T-helper 2 cell treated with Interferon-gamma antibody and Interleukin-4, amounts not matched to agents 100 ng/mL and 5 ng/mL, for 36 hours (primary cell): ENCODE measurements around the gene TENM4. TPM values are rescaled to one million over a fixed set of nuclear protein-coding genes. Genes with fewer than 3 reads are reported as not detected.

Experiments
- intact Hi-C: fragments of 100-400 bp; cut with micrococcal nuclease; formaldehyde crosslinking; loops from one replicate; pipeline ENCODE4 v1.15.1; 2023
- total RNA-seq: library from RNA; stranded (reverse); gene quantifications from 2 replicates; pipeline ENCODE4 v1.2.3, GENCODE V29; 2022

Gene TENM4
- total RNA-seq, 1 donor from 2014 or later = not detected

DNA sequence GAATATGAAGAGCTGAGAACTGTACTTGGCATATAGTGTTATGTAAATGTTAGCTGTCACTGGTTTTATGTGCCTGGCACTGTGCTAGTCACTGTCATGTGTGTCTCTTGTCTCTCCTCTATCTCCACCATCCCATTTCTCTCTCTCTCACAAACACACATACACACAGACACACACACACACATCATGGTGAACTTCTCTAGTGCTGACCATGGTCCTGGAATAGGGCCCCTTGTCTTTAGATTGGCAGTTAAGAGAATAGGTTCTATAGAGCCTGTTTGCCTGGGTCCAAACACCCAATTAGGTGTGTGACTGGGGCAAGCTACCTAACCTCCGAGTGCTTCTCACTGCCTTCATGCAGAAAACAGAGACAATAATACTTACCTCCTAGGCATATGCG, 756.5 kb downstream of the TENM4 start:
- intact Hi-C loops = no loop called here

DNA sequence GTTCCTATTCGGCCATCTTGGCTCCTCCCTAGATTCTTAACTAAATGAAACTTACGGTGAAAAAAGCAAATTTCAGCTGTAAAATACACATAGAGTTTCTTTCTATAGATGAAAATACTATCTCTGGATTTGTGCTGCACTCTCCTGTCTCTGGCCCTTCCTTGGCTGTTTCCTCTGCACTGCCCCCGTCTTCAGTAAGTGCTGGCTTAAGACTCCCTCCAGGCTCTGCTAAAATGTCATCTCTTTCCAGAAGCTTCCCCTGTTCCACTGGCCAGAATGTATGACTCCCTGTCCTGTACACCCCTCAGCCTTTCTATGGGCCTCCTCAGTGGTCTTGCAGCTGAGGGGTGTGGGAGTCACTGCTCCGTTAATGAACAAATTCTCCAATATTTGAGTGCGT, 757.1 kb downstream of the TENM4 start:
- intact Hi-C loops = no loop called here

DNA sequence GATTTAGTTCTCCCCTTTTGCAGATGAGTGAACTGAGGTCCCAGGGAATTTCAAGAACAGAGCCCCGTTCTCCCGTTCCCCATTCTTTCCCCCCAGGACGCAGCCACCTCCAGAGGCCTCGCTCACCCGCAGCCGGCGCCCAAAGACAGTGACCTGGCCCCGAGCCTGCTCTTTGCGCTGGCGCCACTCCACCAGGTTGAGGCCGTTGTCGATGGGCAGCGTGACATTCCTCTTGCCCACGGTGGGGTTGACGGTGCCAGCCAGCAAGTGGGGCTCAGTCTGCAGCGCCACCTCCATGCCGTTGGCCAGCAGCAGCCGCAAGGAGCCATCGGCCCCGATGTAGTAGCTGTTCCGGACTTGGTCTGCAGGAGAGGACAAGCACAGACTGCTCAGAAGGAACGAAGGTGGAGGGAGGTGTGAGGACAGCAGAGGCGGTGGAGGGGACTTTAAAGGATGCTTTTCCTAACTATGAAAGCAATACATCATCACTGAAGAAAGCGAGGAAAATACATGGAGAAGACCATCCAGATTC, 764.7 kb downstream of the TENM4 start:
- intact Hi-C loops = no loop called here

DNA sequence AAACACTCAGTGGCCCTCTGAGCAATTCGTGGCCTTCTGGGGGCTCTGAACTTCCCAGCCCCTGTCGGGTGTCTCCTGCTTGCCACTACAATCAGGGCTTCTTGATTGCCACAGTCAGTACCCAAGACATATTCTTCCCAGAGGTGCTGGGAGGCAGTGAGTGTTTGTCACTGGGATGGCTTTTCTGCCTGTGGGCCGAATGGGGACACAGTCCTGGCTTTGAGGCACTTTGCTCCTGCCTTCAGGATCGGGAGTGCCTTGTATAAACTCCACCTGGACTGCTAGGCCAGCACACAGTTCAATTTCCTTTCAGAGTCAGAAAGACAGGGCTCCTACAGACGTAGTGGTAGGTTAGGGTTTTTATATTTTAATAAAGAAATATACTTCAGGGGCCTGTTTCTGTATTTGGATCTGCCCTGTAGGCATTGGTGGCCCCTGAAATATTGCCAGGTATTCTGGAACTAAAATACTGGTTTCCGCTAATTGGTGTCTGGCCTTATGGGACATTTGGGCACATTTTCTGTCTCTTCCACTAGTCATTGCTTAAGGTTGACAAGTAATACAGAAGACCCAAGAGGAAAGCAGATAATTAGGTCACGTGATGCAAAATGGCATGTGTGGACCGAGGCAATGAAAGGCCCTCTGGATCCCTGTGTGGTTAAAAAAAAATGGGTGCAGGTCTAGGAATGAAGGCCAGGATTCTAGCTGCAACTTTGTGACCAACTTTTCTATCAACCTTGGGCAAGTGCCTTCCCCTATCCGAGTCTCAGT, 767.8 kb downstream of the TENM4 start:
- intact Hi-C loops = no loop called here

DNA sequence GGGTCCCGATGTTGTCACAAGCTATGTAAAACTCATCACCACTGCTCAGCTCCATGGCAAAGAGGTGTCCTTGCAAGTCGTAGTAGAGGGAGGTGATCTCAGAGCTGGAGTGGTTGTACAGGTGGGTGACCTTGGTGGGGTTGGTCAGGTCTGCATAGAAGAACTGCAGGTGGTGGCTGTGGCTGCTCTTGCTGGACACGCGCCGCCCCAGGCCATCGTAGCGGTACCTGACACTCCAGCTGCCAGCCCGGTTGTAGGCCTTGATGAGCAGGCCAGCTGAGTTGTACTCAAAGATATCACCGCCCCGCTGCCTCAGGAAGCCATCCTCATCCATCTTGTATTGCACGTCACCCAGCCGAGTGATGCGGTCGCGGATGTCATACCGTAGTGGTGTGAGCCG, 771.6 kb downstream of the TENM4 start:
- intact Hi-C loops = no loop called here

DNA sequence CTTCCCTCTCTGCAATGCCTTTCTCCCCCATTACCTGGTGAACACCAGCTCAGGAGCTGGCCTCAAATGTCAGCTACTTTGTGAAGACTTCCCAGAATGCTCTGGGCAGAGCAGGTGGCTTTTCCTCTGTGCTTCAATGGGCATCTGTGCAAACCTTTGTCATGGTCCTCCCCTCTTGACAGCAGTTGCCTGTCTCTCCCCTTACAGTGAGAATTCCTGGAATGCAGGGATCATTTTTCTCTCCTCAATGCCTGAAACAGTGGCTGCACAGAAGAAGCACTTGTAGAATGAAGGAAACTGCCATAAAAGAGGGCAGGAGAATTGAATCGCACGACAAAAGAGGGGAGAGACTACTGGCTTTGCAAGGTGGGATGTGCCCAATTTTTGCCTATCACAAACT, 773.4 kb downstream of the TENM4 start:
- intact Hi-C loops = no loop called here

DNA sequence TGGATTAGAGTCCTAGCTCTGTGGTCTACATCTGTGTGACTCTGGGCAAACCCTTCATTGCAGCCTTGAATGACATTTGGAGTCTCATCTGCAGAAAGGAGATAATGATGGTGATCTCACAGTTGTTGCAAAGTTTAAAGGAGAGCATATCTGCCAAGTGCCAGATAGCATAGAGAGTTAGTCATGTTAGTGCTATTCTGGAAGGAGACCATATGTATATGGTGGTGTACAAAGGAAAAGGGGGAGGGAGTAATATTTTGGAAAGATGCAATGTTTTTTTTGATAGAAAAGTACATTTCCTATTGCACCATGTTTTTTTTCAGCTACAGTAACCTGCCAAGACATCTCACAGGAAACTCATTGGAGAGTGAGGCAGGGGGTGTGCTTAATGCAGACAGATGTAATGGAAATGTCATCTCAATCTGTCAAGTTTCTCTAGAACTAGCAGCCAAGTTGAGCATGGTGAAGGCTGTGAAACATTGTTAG, 774.1 kb downstream of the TENM4 start:
- intact Hi-C loops = no loop called here

DNA sequence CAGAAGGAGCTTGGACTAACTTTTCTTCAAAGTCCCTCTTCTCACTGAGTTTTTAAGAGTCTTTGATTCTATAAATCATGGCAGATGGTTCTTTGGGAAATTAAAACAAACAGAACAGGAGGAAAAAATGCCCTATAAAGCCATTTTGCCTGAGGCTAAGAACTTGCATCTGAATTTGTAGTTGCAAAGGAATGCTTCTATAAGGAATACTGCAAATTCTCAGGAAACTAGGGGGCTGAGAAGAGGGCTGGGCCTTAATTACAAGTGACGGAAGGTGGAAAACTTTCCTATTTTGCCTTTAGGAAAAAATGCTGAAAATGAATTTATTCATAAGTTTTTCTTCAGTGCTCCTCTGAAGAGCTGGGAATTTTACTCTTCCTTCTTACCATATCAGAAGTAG, 776.2 kb downstream of the TENM4 start:
- intact Hi-C loops = no loop called here

DNA sequence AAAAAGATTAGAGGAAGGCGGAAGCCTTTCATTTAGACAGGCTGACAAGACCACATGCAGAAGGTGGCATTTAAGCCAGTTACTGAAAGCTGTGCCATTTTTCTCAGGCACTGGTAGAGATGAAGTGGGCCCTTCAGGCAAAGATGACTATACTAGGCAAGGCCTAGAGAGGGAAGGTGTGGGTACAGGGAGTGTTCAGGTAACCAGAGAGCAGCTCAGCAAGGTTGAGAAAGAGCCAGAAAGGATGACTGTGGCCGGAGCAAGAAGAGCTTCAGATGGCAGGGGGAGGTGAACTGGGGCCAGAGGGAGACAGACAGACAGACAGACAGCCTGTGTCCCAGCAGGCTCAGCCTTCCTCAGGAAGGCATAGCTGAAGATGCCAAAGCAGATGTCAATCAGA, 778.0 kb downstream of the TENM4 start:
- intact Hi-C loops = no loop called here

DNA sequence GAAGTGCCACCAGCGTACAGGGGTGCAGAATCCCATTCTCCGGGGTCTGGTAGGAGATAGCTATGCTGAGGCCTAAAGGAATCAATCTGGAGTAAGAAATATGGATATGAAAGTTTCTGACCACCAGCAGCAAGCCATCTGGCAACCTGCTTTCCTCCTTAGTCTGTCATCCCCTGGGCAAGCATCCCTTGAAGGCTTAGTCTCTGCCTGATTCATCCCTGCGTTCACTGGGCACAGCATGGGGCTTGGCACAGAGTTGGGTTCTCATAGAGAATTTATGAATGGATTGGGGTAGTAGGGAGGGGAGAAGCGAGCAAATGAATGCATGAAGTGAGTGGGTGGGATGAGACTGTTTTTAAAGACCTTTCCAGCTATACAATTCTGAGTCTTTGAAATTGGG, 780.4 kb downstream of the TENM4 start:
- intact Hi-C loops = no loop called here

DNA sequence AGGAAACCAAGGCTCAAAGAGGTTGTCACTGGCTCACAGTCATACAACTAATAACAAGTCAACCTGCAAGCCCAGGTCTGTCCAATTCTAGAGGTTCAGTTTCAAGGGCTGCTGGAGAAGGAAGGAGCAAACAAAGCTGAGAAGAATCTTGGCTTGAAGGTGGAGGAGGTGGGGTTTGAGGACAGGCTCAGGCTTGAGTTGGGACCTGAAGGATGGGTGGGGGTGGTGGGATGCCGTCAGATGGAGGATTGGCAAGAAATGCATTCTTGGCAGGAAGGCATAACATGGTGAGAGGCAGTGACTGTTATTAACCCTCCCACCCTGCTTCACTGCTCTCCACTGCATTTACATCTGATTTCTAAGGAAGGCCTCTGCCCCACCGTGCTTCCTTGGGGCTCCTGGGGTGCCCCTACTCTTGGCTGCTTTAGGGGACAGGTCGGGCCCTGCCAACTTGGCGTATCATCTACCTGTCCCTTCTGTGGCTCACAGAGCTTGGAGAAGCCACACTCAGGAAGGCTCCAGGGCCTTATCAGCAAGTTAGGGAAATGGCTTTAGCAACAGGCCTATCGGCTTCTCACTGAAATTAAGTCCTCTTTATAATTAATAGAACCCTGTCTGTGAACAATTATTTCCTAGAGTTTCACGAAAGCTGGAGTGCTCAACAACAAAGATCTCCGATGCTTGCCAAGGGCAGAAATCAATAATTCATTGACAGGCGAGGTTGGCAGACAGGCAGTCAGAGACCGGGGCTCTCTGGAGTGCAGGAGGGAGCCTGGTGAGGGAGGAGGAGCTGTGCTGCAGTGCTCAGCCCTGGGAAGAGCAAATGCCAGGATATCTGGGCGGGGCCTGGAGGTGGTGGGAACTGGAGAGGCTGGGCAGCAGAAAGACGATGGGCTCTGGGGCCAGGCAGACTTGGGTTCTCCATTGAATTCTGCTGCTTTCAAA, 781.2 kb downstream of the TENM4 start:
- intact Hi-C loops = no loop called here

DNA sequence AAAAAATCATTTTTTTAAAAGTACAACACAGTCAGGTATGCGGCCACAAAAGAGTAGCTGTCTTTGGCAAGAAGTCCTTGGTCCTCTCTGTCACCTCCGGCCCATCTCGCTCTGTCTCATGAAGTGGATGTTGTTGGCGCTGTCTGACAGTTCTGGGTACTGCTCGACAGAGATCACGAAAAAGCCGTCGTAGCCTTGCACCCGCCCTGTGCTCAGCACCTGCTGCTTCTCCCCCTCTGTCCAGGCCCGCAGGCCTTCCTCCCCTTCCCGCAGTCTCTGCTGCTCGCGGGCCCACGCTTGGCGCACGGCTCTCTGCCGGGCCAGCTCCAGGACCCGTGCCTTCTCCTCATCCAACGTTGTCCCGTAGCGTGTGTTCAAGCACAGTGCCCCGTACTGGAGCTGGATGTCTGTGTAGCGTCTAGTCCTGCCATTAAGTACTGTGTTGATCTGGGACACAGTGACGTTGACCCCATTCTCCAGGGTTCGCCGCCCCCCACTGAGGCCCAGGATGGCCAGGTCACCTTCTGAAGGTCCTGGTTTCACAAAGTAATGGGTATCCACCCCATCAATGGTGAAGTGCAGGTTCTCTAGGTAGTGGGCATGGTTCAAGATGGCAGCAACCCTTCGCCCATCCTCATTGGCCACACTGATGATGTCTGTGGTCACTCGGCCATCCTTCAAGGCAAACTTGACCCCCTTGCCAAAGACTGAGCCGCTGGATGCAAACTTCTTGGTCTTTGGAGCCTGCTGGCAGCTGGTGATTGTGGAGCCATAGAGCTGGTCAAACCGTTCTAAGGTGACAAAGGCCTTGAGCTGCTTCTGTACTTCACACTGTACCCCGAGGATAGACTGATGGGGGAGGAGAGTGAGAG, 782.6 kb downstream of the TENM4 start:
- intact Hi-C loops = no loop called here

DNA sequence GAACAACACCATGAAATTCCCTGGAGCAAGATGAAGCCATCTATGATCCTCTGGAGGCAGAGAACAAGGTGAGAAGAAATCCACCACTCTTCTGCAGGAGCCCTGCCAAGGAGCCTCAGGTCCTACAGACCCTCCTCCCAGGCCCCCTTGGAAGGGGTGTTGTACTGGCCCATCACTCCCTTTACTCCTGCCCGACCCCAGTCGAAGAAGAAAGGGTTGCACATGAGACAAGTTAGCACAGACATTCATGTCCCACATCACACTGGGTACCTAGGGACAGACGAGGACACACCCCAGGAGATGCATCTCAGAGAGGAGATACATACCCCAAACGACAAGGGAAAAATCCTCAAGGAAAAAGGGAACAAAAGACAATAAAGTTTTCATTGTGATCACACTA, 783.4 kb downstream of the TENM4 start:
- intact Hi-C loops = no loop called here

DNA sequence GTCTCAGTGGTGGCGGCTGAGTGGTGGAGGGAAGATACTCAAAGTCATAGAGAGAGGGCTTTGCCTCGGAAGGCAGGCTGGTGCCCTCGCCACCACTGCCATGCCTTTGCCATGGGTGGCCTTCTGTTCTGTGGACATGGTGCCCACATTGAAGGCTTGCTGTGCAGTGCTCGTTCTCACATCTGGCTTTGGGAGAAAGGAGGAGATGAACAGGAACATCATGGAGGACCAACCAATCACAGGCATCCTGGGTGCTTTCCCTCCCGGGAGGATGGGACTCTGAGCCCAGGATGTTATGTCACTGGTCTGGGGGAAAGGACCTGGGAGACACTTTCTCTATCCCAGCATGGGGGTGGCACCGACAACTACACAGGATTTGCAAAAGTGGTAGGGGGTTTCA, 783.8 kb downstream of the TENM4 start:
- intact Hi-C loops = no loop called here

DNA sequence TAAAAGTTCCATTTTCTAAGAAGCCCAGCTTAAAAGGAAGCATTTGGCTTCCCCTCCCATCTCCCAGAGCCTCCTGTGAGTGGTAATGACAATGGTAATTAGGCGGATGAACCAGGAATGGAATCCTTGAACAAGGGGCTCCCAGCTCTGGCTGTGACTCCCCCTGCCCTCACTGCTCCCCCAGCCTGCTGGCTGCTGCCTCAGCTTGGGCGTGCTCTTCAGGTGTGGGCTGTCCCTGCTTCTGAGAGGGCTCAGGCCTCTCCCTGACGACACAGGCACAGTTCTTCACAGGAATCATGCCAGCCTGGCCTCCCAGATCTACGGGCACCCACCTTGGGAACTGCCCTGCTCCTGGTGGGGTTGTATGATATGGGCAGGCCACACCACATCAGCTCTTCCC, 784.5 kb downstream of the TENM4 start:
- intact Hi-C loops = no loop called here

DNA sequence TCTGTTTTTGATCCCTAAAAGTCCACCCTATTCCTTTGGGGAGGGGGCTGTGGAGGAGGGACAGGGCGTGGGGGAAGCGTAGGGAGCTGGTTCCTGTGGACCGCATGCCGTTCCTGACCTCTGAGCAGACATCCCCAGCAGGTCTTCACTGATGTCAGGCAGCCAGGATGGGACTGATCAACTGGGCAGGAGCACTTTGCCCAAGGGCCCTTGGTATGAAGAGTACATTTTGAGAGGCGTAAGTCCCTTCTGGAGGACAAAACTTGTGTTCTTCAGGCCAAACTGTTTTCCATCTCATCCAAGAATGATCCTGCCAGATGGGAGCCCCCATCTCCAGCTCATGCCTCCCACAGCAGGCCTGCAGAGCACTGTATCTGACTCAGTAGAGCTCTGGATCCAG, 785.3 kb downstream of the TENM4 start:
- intact Hi-C loops = no loop called here

DNA sequence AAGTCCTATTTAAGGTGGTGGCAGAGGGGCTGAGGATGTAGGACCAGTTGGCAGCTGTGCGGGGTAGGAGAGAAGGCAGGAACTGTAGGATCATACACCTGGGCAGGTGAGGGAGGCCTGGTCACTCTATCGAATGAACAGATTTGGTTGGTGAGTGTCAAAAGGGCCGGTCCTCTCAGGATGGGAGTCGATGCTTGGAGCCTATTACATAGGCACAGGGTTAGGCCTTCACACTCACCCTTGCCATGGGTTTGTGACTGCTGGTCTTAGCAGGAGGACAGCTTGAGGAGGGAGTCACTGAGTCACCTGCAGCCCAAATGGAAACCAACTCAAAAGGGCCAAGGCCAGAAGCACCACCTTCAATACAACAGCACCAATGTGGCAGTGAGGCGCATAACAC, 786.0 kb downstream of the TENM4 start:
- intact Hi-C loops = no loop called here

DNA sequence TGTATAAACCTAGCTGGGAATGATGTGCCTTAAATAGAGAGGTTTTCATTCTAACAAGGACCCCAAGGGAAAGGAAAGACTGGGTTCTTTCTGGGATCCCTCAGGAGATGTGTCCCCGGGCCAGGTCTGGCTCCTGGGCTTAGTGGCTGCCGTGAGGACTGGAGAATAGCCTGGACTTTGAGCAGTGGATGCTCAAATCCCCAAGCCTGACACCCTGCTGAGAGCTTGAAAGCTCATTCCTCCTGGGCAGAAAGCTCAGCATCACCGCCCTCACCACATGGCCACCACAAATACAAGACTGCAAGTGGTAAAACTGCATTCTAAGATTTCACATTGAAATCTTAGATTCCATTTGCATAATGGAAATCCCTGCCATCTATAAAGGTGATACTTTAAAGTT, 786.8 kb downstream of the TENM4 start:
- intact Hi-C loops = no loop called here

DNA sequence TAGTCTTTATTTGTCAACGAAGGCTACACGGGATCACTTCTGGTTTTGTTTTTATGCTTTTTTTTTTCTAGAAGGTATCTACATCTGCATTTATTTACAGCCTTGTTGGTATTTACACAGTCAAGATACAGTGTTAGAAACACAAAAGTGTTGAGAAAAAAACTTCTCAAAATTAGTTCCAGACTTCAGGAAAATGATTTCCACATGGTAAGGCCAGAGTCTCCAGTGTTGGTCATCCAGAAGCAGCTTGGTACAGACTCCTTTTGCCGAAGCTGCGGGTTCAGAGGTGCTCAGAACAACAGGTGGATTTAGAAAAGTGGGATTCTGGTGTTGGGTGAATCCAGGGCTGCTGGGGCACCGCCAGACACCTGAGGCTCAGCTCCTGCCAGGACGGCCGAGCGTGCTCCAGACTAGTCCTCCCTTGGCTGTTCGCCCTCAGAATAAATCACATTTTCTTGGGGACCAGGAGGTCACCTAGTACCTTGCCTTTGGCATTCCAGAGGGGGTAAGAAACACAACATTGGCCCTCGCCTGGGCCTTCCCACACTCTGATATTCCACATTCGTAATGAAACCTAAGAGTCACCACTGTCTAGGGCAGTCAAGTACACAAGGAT, 787.4 kb downstream of the TENM4 start:
- intact Hi-C loops = no loop called here

DNA sequence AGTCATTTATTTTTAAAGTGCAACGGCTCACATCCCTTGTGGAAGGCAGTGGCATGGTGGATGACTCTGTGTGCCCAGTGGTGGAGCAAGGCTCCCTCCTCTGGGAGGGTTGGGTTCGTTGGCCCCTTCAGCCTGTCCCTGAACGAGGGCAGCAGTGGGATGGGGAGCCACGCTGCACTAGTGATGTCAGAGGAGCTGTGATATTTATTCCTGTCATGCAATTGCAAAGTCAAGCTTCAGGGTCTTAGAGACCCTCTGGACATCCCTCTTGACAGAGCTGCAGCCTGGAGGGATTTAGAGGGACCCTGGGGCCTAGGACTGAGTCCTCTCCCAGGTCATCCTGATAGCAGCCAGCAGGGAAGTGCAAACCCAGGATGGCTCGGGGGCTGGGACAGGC, 788.0 kb downstream of the TENM4 start:
- intact Hi-C loops = no loop called here
